GM23338 (cell line): ENCODE measurements around the gene N4BP2.

ENCODE experiments used
- CREB1 ChIP-seq: fragments of 250-450 bp; sonication (Bioruptor Pico); IDR thresholded peaks from 2 replicates; pipeline ENCODE4 v1.5.0; 2020; ENCODE audit warnings: low read depth, mild to moderate bottlenecking, moderate library complexity
- EZH2 ChIP-seq: fragments of 200-600 bp; sonication (generic); IDR thresholded peaks from one replicate; pipeline ENCODE4 v1.8.0; 2017; ENCODE audit warnings: antibody characterized with exemption, mild to moderate bottlenecking, low read depth; ENCODE audit not compliant: unreplicated experiment
- EZH2phosphoT487 ChIP-seq: fragments of 200-600 bp; sonication (generic); IDR thresholded peaks from one replicate; pipeline ENCODE4 v1.8.1; 2018; ENCODE audit warnings: antibody characterized with exemption; ENCODE audit not compliant: unreplicated experiment
- JUNB ChIP-seq: IDR thresholded peaks from one replicate; pipeline ENCODE4 v1.6.1; 2016; ENCODE audit warnings: antibody characterized with exemption; ENCODE audit not compliant: unreplicated experiment
- NANOG ChIP-seq: IDR thresholded peaks from 2 replicates; pipeline ENCODE4 v1.6.1; 2016; ENCODE audit warnings: antibody characterized with exemption, borderline replicate concordance
- POLR2AphosphoS5 ChIP-seq: IDR thresholded peaks from 2 replicates; pipeline ENCODE4 v1.6.1; 2016; ENCODE audit warnings: antibody characterized with exemption, low read depth
- STAT1 ChIP-seq: IDR thresholded peaks from one replicate; pipeline ENCODE4 v1.6.1; 2016; ENCODE audit warnings: antibody characterized with exemption; ENCODE audit not compliant: unreplicated experiment
- ZNF114 ChIP-seq: fragments of 250-450 bp; sonication (Bioruptor Pico); IDR thresholded peaks from 2 replicates; pipeline ENCODE4 v1.5.0; 2020; ENCODE audit warnings: mild to moderate bottlenecking, moderate library complexity
- ZNF331 ChIP-seq: fragments of 250-450 bp; sonication (Bioruptor Pico); IDR thresholded peaks from 2 replicates; pipeline ENCODE4 v1.5.0; 2020; ENCODE audit warnings: low read depth, mild to moderate bottlenecking, moderate library complexity
- TF ChIP-seq, protein P1 (sequence below), 2 experiments: fragments of 200-600 bp in 1 of 2; sonication (generic) in 1 of 2; conservative IDR thresholded peaks; 2 replicates each; pipeline versions ENCODE4 v1.5.1 to v1.6.1; 2016 to 2017; ENCODE audit warnings: antibody characterized with exemption in 2 of 2, low read depth in 2 of 2, mild to moderate bottlenecking in 2 of 2, moderate library complexity in 1 of 2
- TF ChIP-seq, protein P2 (sequence below): IDR thresholded peaks from one replicate; pipeline ENCODE4 v1.6.1; 2018; ENCODE audit warnings: antibody characterized with exemption; ENCODE audit not compliant: unreplicated experiment
- TF ChIP-seq, protein P3 (sequence below): fragments of 250-450 bp; sonication (Bioruptor Pico); IDR thresholded peaks from 2 replicates; pipeline ENCODE4 v1.5.0; 2020; ENCODE audit warnings: mild to moderate bottlenecking, moderate library complexity
- TF ChIP-seq, protein P4 (sequence below): IDR thresholded peaks from 2 replicates; pipeline ENCODE4 v1.6.1; 2016; ENCODE audit warnings: antibody characterized with exemption

DNA sequence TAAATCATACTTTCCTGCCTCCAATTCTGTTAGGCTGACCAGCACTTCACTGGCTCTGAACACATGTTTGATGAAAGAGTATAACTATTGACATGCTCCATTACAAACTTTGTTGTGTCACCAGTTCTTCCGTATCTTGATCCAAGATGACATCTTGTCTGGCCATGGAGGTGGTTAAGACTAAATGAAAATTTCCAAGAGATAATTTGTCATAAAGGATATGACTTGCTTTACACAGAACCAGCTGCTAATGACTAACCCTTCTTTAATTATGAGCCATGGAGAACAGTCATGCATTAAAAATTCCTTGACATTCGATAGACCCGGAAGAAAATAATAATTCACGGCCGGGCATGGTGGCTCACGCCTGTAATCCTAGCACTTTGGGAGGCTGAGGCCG is 17.7 kb upstream of the N4BP2 start:
- TF ChIP-seq, protein P1, sequence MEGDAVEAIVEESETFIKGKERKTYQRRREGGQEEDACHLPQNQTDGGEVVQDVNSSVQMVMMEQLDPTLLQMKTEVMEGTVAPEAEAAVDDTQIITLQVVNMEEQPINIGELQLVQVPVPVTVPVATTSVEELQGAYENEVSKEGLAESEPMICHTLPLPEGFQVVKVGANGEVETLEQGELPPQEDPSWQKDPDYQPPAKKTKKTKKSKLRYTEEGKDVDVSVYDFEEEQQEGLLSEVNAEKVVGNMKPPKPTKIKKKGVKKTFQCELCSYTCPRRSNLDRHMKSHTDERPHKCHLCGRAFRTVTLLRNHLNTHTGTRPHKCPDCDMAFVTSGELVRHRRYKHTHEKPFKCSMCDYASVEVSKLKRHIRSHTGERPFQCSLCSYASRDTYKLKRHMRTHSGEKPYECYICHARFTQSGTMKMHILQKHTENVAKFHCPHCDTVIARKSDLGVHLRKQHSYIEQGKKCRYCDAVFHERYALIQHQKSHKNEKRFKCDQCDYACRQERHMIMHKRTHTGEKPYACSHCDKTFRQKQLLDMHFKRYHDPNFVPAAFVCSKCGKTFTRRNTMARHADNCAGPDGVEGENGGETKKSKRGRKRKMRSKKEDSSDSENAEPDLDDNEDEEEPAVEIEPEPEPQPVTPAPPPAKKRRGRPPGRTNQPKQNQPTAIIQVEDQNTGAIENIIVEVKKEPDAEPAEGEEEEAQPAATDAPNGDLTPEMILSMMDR (conservative IDR thresholded peaks at IDR 0.05; ENCODE audit: low read depth in 2 of 2) = no peak
- TF ChIP-seq EZH2 (no peak), POLR2AphosphoS5 (no peak), NANOG (no peak), EZH2phosphoT487 (no peak), CREB1 (CRISPR knock-in tag) (no peak), JUNB (no peak), ZNF114 (no peak), ZNF331 (CRISPR knock-in tag) (no peak), STAT1 (no peak)
- TF ChIP-seq, protein P2, sequence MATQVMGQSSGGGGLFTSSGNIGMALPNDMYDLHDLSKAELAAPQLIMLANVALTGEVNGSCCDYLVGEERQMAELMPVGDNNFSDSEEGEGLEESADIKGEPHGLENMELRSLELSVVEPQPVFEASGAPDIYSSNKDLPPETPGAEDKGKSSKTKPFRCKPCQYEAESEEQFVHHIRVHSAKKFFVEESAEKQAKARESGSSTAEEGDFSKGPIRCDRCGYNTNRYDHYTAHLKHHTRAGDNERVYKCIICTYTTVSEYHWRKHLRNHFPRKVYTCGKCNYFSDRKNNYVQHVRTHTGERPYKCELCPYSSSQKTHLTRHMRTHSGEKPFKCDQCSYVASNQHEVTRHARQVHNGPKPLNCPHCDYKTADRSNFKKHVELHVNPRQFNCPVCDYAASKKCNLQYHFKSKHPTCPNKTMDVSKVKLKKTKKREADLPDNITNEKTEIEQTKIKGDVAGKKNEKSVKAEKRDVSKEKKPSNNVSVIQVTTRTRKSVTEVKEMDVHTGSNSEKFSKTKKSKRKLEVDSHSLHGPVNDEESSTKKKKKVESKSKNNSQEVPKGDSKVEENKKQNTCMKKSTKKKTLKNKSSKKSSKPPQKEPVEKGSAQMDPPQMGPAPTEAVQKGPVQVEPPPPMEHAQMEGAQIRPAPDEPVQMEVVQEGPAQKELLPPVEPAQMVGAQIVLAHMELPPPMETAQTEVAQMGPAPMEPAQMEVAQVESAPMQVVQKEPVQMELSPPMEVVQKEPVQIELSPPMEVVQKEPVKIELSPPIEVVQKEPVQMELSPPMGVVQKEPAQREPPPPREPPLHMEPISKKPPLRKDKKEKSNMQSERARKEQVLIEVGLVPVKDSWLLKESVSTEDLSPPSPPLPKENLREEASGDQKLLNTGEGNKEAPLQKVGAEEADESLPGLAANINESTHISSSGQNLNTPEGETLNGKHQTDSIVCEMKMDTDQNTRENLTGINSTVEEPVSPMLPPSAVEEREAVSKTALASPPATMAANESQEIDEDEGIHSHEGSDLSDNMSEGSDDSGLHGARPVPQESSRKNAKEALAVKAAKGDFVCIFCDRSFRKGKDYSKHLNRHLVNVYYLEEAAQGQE = no peak
- TF ChIP-seq, protein P3, sequence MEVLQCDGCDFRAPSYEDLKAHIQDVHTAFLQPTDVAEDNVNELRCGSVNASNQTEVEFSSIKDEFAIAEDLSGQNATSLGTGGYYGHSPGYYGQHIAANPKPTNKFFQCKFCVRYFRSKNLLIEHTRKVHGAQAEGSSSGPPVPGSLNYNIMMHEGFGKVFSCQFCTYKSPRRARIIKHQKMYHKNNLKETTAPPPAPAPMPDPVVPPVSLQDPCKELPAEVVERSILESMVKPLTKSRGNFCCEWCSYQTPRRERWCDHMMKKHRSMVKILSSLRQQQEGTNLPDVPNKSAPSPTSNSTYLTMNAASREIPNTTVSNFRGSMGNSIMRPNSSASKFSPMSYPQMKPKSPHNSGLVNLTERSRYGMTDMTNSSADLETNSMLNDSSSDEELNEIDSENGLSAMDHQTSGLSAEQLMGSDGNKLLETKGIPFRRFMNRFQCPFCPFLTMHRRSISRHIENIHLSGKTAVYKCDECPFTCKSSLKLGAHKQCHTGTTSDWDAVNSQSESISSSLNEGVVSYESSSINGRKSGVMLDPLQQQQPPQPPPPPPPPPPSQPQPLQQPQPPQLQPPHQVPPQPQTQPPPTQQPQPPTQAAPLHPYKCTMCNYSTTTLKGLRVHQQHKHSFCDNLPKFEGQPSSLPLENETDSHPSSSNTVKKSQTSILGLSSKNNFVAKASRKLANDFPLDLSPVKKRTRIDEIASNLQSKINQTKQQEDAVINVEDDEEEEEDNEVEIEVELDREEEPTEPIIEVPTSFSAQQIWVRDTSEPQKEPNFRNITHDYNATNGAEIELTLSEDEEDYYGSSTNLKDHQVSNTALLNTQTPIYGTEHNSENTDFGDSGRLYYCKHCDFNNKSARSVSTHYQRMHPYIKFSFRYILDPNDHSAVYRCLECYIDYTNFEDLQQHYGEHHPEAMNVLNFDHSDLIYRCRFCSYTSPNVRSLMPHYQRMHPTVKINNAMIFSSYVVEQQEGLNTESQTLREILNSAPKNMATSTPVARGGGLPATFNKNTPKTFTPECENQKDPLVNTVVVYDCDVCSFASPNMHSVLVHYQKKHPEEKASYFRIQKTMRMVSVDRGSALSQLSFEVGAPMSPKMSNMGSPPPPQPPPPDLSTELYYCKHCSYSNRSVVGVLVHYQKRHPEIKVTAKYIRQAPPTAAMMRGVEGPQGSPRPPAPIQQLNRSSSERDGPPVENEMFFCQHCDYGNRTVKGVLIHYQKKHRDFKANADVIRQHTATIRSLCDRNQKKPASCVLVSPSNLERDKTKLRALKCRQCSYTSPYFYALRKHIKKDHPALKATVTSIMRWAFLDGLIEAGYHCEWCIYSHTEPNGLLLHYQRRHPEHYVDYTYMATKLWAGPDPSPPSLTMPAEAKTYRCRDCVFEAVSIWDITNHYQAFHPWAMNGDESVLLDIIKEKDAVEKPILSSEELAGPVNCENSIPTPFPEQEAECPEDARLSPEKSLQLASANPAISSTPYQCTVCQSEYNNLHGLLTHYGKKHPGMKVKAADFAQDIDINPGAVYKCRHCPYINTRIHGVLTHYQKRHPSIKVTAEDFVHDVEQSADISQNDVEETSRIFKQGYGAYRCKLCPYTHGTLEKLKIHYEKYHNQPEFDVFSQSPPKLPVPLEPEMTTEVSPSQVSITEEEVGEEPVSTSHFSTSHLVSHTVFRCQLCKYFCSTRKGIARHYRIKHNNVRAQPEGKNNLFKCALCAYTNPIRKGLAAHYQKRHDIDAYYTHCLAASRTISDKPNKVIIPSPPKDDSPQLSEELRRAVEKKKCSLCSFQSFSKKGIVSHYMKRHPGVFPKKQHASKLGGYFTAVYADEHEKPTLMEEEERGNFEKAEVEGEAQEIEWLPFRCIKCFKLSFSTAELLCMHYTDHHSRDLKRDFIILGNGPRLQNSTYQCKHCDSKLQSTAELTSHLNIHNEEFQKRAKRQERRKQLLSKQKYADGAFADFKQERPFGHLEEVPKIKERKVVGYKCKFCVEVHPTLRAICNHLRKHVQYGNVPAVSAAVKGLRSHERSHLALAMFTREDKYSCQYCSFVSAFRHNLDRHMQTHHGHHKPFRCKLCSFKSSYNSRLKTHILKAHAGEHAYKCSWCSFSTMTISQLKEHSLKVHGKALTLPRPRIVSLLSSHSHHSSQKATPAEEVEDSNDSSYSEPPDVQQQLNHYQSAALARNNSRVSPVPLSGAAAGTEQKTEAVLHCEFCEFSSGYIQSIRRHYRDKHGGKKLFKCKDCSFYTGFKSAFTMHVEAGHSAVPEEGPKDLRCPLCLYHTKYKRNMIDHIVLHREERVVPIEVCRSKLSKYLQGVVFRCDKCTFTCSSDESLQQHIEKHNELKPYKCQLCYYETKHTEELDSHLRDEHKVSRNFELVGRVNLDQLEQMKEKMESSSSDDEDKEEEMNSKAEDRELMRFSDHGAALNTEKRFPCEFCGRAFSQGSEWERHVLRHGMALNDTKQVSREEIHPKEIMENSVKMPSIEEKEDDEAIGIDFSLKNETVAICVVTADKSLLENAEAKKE = no peak
- TF ChIP-seq, protein P4, sequence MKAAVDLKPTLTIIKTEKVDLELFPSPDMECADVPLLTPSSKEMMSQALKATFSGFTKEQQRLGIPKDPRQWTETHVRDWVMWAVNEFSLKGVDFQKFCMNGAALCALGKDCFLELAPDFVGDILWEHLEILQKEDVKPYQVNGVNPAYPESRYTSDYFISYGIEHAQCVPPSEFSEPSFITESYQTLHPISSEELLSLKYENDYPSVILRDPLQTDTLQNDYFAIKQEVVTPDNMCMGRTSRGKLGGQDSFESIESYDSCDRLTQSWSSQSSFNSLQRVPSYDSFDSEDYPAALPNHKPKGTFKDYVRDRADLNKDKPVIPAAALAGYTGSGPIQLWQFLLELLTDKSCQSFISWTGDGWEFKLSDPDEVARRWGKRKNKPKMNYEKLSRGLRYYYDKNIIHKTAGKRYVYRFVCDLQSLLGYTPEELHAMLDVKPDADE = no peak
